GM08714 (cell line): Measurements from ENCODE around the gene C3AR1.
"Not testable (repeated sequence)": the region's sequence is repeated elsewhere in the genome, so short reads cannot be mapped to it uniquely, and the experiment has no call there.

ENCODE experiments used
- H3K4me3 ChIP-seq: fragments of 200-500 bp; sonication (Bioruptor generic); 2 replicates; pipeline ENCODE4 v1.5.1; 2014; ENCODE audit warnings: mild to moderate bottlenecking, low read length, inconsistent platforms
- ZNF274 ChIP-seq: IDR thresholded peaks from 2 replicates; pipeline ENCODE4 v1.6.1; 2012; ENCODE audit warnings: mild to moderate bottlenecking, low read depth, low read length

The C3AR1 gene

GRCh38 chr12:8078398-8078797, 12.2 kb upstream of the C3AR1 start:
- no peak overlapping the region for H3K4me3 ChIP-seq
- no peak for TF ChIP-seq ZNF274

GRCh38 chr12:8077207-8077606, 11.0 kb upstream of the C3AR1 start:
- no peak for TF ChIP-seq ZNF274
- H3K4me3 ChIP-seq = no peak overlapping the region

- no peak for TF ChIP-seq ZNF274
- H3K4me3 ChIP-seq = no peak overlapping the region
Measured at GRCh38 chr12:8076366-8076765, 10.2 kb upstream of the C3AR1 start.

- no peak for TF ChIP-seq ZNF274
- H3K4me3 ChIP-seq = no peak overlapping the region
Measured at GRCh38 chr12:8075935-8076334, 9.8 kb upstream of the C3AR1 start.

- H3K4me3 ChIP-seq = not testable (repeated sequence)
Measured at GRCh38 chr12:8071820-8072219, 5.7 kb upstream of the C3AR1 start.

GRCh38 chr12:8069582-8069981, 3.4 kb upstream of the C3AR1 start:
- no peak overlapping the region for H3K4me3 ChIP-seq
- TF ChIP-seq ZNF274 = no peak

GRCh38 chr12:8064131-8064530, 2.0 kb downstream of the C3AR1 start:
- TF ChIP-seq ZNF274 = no peak
- no peak overlapping the region for H3K4me3 ChIP-seq

- no peak overlapping the region for H3K4me3 ChIP-seq
- TF ChIP-seq ZNF274 = no peak
Measured at GRCh38 chr12:8058506-8058905, 7.7 kb downstream of the C3AR1 start.

GRCh38 chr12:8057839-8058238, 8.3 kb downstream of the C3AR1 start:
- no peak overlapping the region for H3K4me3 ChIP-seq
- TF ChIP-seq ZNF274 = no peak

GRCh38 chr12:8057306-8057705, 8.9 kb downstream of the C3AR1 start:
- H3K4me3 ChIP-seq = no peak overlapping the region
- no peak for TF ChIP-seq ZNF274

- TF ChIP-seq ZNF274 = no peak
- no peak overlapping the region for H3K4me3 ChIP-seq
Measured at GRCh38 chr12:8054816-8055215, 11.3 kb downstream of the C3AR1 start.

- no peak for TF ChIP-seq ZNF274
- no peak overlapping the region for H3K4me3 ChIP-seq
Measured at GRCh38 chr12:8052679-8053078, 13.5 kb downstream of the C3AR1 start.

- no peak for TF ChIP-seq ZNF274
- no peak overlapping the region for H3K4me3 ChIP-seq
Measured at GRCh38 chr12:8050600-8051250, 15.4 kb downstream of the C3AR1 start.

- H3K4me3 ChIP-seq = no peak overlapping the region
- no peak for TF ChIP-seq ZNF274
Measured at GRCh38 chr12:8048906-8049305, 17.3 kb downstream of the C3AR1 start.

GRCh38 chr12:8047842-8048241, 18.3 kb downstream of the C3AR1 start:
- no peak for TF ChIP-seq ZNF274

More at GRCh38 chr12:8047842-8048241, 18.3 kb downstream of the C3AR1 start:
- H3K4me3 ChIP-seq = no peak overlapping the region
